Putamen (tissue), 1 donor: ENCODE measurements around the gene CSRNP3.

Source experiments
- DNase-seq: peaks from one replicate; pipeline ENCODE4 v3.0.0-alpha.2; 2016; ENCODE audit warnings: low spot score

The CSRNP3 gene

GRCh38 chr2:165544897-165545296 lies 75.4 kb downstream of the CSRNP3 start:
- DNase-seq = no peak

GRCh38 chr2:165547900-165548299 lies 78.4 kb downstream of the CSRNP3 start:
- no peak for DNase-seq

GRCh38 chr2:165549619-165550018 lies 80.1 kb downstream of the CSRNP3 start:
- no peak for DNase-seq

GRCh38 chr2:165558832-165559231 lies 89.3 kb downstream of the CSRNP3 start:
- DNase-seq = no peak

GRCh38 chr2:165560377-165560988 lies 91.0 kb downstream of the CSRNP3 start:
- DNase-seq = no peak

- DNase-seq = no peak
These were observed 92.0 kb downstream of the CSRNP3 start for GRCh38 chr2:165561516-165561915.

- DNase-seq = no peak
These were observed 92.7 kb downstream of the CSRNP3 start for GRCh38 chr2:165562233-165562632.

- no peak for DNase-seq
These were observed 94.1 kb downstream of the CSRNP3 start for GRCh38 chr2:165563468-165564225.

- DNase-seq = no peak
These were observed 96.5 kb downstream of the CSRNP3 start for GRCh38 chr2:165566008-165566407.

- DNase-seq = no peak
These were observed 97.8 kb downstream of the CSRNP3 start for GRCh38 chr2:165567273-165567672.

- no peak for DNase-seq
These were observed 98.9 kb downstream of the CSRNP3 start for GRCh38 chr2:165568361-165568760.

- no peak for DNase-seq
These were observed 102.0 kb downstream of the CSRNP3 start for GRCh38 chr2:165571477-165571876.

- peak; percentile 60 for DNase-seq
These were observed 102.7 kb downstream of the CSRNP3 start for GRCh38 chr2:165572151-165572550.

- peak; percentile 80 for DNase-seq
These were observed 104.3 kb downstream of the CSRNP3 start for GRCh38 chr2:165573534-165574461.

GRCh38 chr2:165575044-165575615 lies 105.6 kb downstream of the CSRNP3 start:
- no peak for DNase-seq

- DNase-seq = no peak
These were observed 107.1 kb downstream of the CSRNP3 start for GRCh38 chr2:165576409-165577154.

- no peak for DNase-seq
These were observed 112.9 kb downstream of the CSRNP3 start for GRCh38 chr2:165582409-165582808.

GRCh38 chr2:165582863-165583506 lies 113.5 kb downstream of the CSRNP3 start:
- no peak for DNase-seq

GRCh38 chr2:165584126-165584654 lies 114.7 kb downstream of the CSRNP3 start:
- DNase-seq = no peak

GRCh38 chr2:165586019-165586418 lies 116.5 kb downstream of the CSRNP3 start:
- no peak for DNase-seq
